Peyer's patch (tissue), 4 donors: ENCODE data around the gene ANO4.

Source experiments
- CTCF ChIP-seq, 6 experiments: fragments of 450-650 bp in 4 of 6; fragments of 200-600 bp in 2 of 6; sonication (generic) in 1 of 6; IDR thresholded peaks; one replicate each; pipeline ENCODE4 v1.5.1; 2017 to 2019; ENCODE audit warnings: antibody characterized with exemption in 6 of 6, mild to moderate bottlenecking in 3 of 6, moderate library complexity in 1 of 6
- POLR2A ChIP-seq, 2 donors: fragments of 450-650 bp; IDR thresholded peaks; one replicate each; pipeline ENCODE4 v1.5.1; 2017; ENCODE audit warnings: antibody characterized with exemption in 2 of 2, mild to moderate bottlenecking in 2 of 2, moderate library complexity in 2 of 2

GRCh38 chr12:100913872-100914592 lies 119.5 kb downstream of the ANO4 start:
- TF ChIP-seq CTCF (IDR thresholded peaks at IDR 0.05) (no peak), POLR2A (IDR thresholded peaks at IDR 0.05) (no peak)
